HG02884 (cell line): Measurements from ENCODE around the gene PSMD11.
A peak's percentile ranks its signal among the peaks of the same experiment; 100 is the strongest.
"Not testable (repeated sequence)": the region's sequence is repeated elsewhere in the genome, so short reads cannot be mapped to it uniquely, and the experiment has no call there.

Source experiments
- ATAC-seq: cut with Tn5 transposase; IDR thresholded peaks from one replicate; pipeline ENCODE4 v1.9.1; 2021; ENCODE audit warnings: mild to moderate bottlenecking, moderate library complexity; ENCODE audit not compliant: unreplicated experiment

PSMD11 gene

GRCh38 chr17:32510466-32510865, 66.2 kb downstream of the PSMD11 start:
- no peak for ATAC-seq

- no peak for ATAC-seq
Measured at GRCh38 chr17:32512328-32512727, 68.0 kb downstream of the PSMD11 start.

GRCh38 chr17:32513579-32513978, 69.3 kb downstream of the PSMD11 start:
- ATAC-seq = no peak

- no peak for ATAC-seq
Measured at GRCh38 chr17:32514606-32515005, 70.3 kb downstream of the PSMD11 start.

GRCh38 chr17:32515677-32516383, 71.5 kb downstream of the PSMD11 start:
- ATAC-seq = no peak

- ATAC-seq = no peak
Measured at GRCh38 chr17:32516450-32516849, 72.1 kb downstream of the PSMD11 start.

DNA sequence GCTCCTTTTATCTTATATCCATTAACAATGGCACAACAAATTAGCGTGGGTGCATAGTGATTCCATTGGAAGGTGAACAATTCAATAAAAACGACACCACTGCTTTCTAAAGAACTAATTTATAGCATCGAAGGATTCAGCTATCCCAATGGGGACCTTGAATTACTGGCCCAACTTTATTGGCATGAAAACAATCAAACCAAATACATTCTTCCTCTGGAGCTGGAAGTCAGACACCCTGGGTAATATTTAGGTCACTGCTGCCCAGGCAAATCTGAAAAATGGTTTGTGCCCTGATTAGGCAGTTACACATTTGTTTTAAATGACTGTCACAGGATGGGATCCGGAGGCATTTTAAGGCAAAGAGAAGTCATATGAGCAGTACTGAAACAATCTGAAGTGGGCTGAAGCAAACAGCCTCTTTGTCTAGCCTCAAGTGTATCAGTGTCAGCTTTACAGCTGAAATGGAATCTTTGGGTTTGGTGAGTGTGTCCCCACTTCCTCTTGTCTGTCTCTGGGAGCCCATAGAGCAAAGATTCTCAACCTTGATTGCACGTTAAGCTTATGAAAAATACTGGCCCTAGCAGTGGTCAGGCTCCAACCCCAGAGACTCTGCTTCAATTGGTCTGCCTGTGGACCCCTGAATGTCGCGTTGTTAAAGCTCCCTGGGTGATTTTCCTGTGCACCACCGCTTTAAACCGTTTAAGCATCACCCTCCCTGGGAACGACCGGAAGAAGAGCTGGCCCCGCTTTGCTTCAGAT, 72.8 kb downstream of the PSMD11 start:
- no peak for ATAC-seq

DNA sequence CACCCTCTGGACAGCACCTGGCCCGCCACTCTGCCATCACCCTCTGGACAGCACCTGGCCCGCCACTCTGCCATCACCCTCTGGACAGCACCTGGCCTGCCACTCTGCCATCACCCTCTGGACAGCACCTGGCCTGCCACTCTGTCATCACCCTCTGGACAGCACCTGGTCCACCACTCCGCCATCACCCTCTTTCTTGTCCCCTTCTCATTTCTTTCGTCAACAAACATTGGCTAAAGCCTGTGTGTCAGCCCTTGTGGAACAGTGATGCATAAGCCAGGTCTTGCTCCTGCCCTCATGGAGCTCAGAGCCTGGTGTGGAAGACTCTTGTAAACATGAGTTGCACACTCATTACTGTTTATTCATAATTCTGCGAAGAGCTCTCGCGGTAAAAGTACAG, 73.7 kb downstream of the PSMD11 start:
- ATAC-seq = no peak

GRCh38 chr17:32518646-32519227, 74.4 kb downstream of the PSMD11 start:
- ATAC-seq = no peak

DNA sequence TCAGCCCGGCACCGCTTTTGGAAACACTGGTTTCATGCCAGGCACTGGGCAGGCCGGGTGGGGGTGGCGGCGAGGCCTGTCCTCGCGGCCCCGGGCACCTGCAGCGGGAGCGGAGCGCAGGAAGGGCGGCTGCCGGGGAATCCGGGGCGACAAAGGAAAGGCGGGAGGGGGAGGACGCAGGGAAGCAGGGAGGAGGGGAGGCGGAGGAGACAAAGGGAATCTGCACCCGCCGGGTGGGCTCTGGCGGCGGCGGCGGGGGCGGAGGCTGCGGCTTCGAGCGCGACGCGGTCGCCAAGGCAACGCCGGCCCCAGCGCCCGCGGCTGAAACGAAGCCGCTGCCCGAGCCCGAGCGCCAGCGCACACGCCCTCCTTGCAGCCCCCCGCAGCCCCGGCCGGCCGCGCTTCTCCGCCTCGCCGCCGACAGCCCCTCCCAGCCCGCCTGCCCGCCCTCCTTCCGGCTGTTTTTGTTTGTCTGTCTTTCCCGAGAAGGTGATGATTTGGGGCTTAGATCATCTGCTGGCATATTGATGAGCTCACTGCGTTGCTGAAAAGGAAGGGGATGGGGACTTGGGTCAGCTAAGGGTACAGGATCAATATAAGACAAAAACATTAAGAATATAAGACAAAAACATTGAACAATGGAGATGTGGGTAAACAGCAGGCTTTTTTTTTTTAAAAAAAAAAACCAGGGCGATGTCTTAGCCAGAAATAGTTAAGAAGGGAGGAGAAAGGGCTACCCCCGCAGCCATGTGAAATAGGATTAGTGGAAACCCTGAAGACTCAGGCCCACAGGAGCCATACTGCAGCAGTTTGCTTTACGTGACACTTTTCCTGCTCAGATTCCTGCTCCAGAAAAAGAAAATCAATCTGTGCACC, 75.2 kb downstream of the PSMD11 start:
- ATAC-seq = no peak

DNA sequence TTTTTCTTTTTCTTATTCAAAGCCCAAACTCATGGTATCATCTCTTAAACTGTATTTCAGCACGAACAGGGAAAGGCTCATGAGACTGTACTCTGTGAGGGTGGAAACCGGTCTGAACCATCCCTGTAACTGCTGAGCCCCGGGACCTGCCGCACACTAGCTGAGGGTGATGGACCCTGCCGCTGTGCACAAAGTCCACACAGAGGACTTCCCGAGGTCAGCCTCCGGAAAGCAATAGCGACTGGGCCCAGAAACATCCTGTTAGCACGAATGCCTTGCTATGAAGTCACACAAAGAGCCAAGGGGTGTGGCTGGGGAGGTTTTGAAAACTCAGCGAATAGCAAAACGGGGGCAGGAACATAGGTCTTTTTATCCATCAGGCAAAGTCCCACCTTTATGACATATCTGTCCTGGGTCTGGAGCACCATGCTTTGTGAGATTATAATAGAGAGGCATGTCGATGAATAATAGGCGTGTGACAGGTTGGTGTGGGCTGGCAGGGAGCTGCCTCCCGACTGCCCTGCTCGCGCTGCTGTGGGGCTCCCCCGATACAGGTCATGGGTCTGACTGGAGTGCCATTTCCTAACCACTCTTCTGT, 75.9 kb downstream of the PSMD11 start:
- ATAC-seq = no peak

GRCh38 chr17:32520737-32521404, 76.6 kb downstream of the PSMD11 start:
- ATAC-seq = no peak

DNA sequence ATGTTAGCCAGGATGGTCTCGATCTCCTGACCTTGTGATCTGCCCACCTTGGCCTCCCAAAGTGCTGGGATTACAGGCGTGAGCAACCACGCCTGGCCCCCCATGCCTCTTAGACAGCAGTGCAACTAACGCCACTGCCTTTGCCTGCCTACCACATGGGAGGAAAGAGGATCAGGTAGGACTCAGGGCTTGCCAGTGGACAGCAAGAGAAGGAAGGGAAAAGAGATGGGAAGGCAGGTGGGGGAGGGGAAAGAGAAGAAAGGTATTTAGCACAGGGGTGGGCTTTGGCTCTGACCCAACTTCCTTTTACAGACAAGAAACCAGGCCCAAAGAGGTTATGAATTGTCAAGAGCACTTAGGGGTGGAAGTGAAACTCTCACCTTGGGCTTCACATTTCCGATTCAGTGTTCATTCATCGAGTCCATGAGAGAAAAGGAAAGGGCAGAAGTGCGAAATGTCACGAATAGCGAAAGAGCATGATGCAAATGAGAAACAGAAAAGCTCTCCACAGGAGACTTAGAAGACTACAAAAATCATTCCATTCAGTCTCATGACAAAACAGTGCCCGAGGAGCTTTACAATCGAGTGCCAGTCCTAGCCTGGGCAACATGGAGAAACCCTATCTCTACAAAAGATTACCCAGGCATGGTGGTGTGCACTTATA, 78.8 kb downstream of the PSMD11 start:
- ATAC-seq = peak; percentile 42

DNA sequence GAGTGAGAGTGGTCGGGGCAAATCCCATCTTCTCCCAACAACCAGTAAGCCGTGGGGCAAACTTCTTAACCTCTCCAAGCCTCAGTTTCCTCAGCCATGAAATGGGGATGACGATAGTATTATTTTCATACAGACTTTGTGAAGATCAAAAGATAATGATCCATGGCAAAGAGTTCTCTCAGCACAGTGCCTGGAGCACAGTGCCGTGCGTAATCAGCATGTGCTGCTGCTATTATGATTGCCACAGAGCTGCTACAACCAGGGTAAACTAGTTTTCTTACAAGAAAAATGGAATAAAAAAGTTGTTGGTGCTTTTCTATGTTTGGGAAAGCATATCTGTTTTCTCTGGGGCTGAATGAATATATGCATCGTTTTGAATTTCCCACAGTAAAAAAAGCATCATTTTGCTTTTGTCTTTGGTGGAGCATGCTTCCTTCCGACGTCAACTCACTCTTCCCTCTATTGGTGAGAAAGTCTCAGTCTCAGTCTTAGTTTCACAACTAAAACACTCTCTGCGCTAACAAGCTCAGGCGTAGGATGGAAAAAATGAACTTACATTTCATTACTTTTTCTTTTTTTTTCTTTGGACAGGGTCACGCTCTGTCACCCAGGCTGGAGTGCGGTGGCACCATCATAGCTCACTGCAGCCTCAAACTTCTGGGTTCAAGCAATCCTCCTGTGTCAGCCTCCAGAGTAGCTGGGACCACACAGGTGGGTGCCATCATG, 79.7 kb downstream of the PSMD11 start:
- ATAC-seq = peak; percentile 68

- ATAC-seq = not testable (repeated sequence)
Measured at GRCh38 chr17:32524553-32524880, 80.2 kb downstream of the PSMD11 start.

- ATAC-seq = no peak
Measured at GRCh38 chr17:32525122-32525521, 80.8 kb downstream of the PSMD11 start.

GRCh38 chr17:32527146-32527545, 82.8 kb downstream of the PSMD11 start:
- no peak for ATAC-seq

- no peak for ATAC-seq
Measured at GRCh38 chr17:32528825-32529224, 84.5 kb downstream of the PSMD11 start.

- no peak for ATAC-seq
Measured at GRCh38 chr17:32529604-32530003, 85.3 kb downstream of the PSMD11 start.
